ENCODE results near the gene HHIPL1. TPM values are rescaled to one million over a fixed set of nuclear protein-coding genes. Genes with fewer than 3 reads are reported as not detected.

Gene HHIPL1
- total and polyA plus RNA-seq, 2 experiments from 2014 or later, result 0.83 to 1.4 TPM

GRCh38 chr14:99691111-99691885, 46.4 kb downstream of the HHIPL1 start:
- H3K36me3 ChIP-seq (replicated peaks; ENCODE audit: insufficient read depth, low read depth), result no peaks in the 10 kb centered on the region
- H3K4me1 ChIP-seq (ENCODE audit: insufficient read depth), result no peaks in the 10 kb centered on the region
- no peaks in the 10 kb centered on the region for H3K9me3 ChIP-seq (ENCODE audit: low read depth)
- H3K4me2 ChIP-seq, result no peak overlapping the region
- H3K79me2 ChIP-seq, result no peaks in the 10 kb centered on the region
- peaks cover under 1% of the 10 kb centered on the region for H3K27me3 ChIP-seq
- no peak for TF ChIP-seq EZH2 (IDR thresholded peaks at IDR 0.05; ENCODE audit: borderline replicate concordance)
- no peak for TF ChIP-seq EZH2phosphoT487 (IDR thresholded peaks at IDR 0.05; ENCODE audit: low read depth, severe bottlenecking, unreplicated experiment)
- TF ChIP-seq CTCF (IDR thresholded peaks at IDR 0.05; ENCODE audit: poor library complexity), result no peak
- no peak overlapping the region for H2AFZ ChIP-seq
- no peak overlapping the region for H3K4me3 ChIP-seq
- H4K20me1 ChIP-seq (ENCODE audit: insufficient read depth, poor library complexity, severe bottlenecking), result no peaks in the 10 kb centered on the region
- 90% methylated on average over 13 of the region's 13 CpGs for WGBS (ENCODE audit: low lambda C conversion rate, missing lambda C conversion rate)
- no peaks in the 10 kb centered on the region for H3K9me2 ChIP-seq (replicated peaks; ENCODE audit: insufficient read depth)
- no peak overlapping the region for H3K27ac ChIP-seq
- DNase-seq (ENCODE audit: low spot score), result no peak

- no peaks in the 10 kb centered on the region for H3K4me1 ChIP-seq (ENCODE audit: insufficient read depth)
- no peaks in the 10 kb centered on the region for H3K27me3 ChIP-seq
- no peak overlapping the region for H3K4me3 ChIP-seq
- no peaks in the 10 kb centered on the region for H3K36me3 ChIP-seq (replicated peaks; ENCODE audit: insufficient read depth, low read depth)
- H3K9me2 ChIP-seq (replicated peaks; ENCODE audit: insufficient read depth), result no peaks in the 10 kb centered on the region
- H3K4me2 ChIP-seq, result no peak overlapping the region
- H2AFZ ChIP-seq, result no peak overlapping the region
- no peak overlapping the region for H3K27ac ChIP-seq
- no peaks in the 10 kb centered on the region for H3K9me3 ChIP-seq (ENCODE audit: low read depth)
- no peak for DNase-seq (ENCODE audit: low spot score)
- H3K79me2 ChIP-seq, result no peaks in the 10 kb centered on the region
- TF ChIP-seq CTCF (IDR thresholded peaks at IDR 0.05; ENCODE audit: poor library complexity) (no peak), EZH2 (IDR thresholded peaks at IDR 0.05; ENCODE audit: borderline replicate concordance) (no peak), EZH2phosphoT487 (IDR thresholded peaks at IDR 0.05; ENCODE audit: low read depth, severe bottlenecking, unreplicated experiment) (no peak)
- WGBS (ENCODE audit: low lambda C conversion rate, missing lambda C conversion rate), result 82% methylated on average over 3 of the region's 3 CpGs
- no peaks in the 10 kb centered on the region for H4K20me1 ChIP-seq (ENCODE audit: insufficient read depth, poor library complexity, severe bottlenecking)
Observed at GRCh38 chr14:99693918-99694317, 49.0 kb downstream of the HHIPL1 start.

- no peak for DNase-seq (ENCODE audit: low spot score)
- 88% methylated on average over 4 of the region's 4 CpGs for WGBS (ENCODE audit: low lambda C conversion rate, missing lambda C conversion rate)
Observed at GRCh38 chr14:99696929-99697328, 52.0 kb downstream of the HHIPL1 start.

More at GRCh38 chr14:99696929-99697328, 52.0 kb downstream of the HHIPL1 start:
- Histone ChIP-seq H3K4me3 (no peak overlapping the region), H3K79me2 (no peaks in the 10 kb centered on the region), H3K36me3 (replicated peaks; ENCODE audit: insufficient read depth, low read depth) (no peaks in the 10 kb centered on the region), H3K4me1 (ENCODE audit: insufficient read depth) (no peaks in the 10 kb centered on the region), H3K4me2 (no peak overlapping the region), H3K27ac (no peak overlapping the region), H3K9me3 (ENCODE audit: low read depth) (no peaks in the 10 kb centered on the region), H3K27me3 (no peaks in the 10 kb centered on the region), H3K9me2 (replicated peaks; ENCODE audit: insufficient read depth) (no peaks in the 10 kb centered on the region), H2AFZ (no peak overlapping the region), H4K20me1 (ENCODE audit: insufficient read depth, poor library complexity, severe bottlenecking) (no peaks in the 10 kb centered on the region)
- TF ChIP-seq CTCF (IDR thresholded peaks at IDR 0.05; ENCODE audit: poor library complexity) (no peak), EZH2 (IDR thresholded peaks at IDR 0.05; ENCODE audit: borderline replicate concordance) (no peak), EZH2phosphoT487 (IDR thresholded peaks at IDR 0.05; ENCODE audit: low read depth, severe bottlenecking, unreplicated experiment) (no peak)
